HG03196 (cell line): ENCODE results near the gene KLHL7.
"Not testable (repeated sequence)": the region's sequence is repeated elsewhere in the genome, so short reads cannot be mapped to it uniquely, and the experiment has no call there.

Experiments
- ATAC-seq: cut with Tn5 transposase; IDR thresholded peaks from one replicate; pipeline ENCODE4 v1.9.1; 2021; ENCODE audit not compliant: unreplicated experiment

KLHL7 gene

GRCh38 chr7:23214423-23214822 is 108.8 kb downstream of the KLHL7 start:
- ATAC-seq = no peak

DNA sequence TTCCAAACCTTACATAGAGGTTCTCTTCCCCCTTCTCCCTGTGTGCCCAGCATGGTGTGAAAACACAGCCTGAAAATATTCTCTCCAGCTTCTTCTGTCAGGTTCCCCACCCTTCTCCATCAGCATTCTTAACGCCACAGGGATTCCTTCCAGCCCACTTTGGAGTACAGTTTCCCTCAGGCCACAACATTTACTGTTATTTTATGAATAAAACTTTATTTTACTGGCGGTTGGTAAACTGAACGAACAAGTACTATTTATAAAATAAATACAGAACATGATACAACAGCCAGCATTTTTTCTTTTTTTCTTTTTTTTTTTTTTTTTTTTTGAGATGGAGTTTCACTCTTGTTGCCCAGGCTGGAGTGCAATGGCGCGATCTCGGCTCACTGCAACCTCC is 109.4 kb downstream of the KLHL7 start:
- no peak for ATAC-seq

GRCh38 chr7:23216021-23216420 is 110.4 kb downstream of the KLHL7 start:
- ATAC-seq = no peak

GRCh38 chr7:23218196-23218595 is 112.6 kb downstream of the KLHL7 start:
- ATAC-seq = no peak

- ATAC-seq = no peak
Measured at GRCh38 chr7:23220690-23221305, 115.2 kb downstream of the KLHL7 start.

DNA sequence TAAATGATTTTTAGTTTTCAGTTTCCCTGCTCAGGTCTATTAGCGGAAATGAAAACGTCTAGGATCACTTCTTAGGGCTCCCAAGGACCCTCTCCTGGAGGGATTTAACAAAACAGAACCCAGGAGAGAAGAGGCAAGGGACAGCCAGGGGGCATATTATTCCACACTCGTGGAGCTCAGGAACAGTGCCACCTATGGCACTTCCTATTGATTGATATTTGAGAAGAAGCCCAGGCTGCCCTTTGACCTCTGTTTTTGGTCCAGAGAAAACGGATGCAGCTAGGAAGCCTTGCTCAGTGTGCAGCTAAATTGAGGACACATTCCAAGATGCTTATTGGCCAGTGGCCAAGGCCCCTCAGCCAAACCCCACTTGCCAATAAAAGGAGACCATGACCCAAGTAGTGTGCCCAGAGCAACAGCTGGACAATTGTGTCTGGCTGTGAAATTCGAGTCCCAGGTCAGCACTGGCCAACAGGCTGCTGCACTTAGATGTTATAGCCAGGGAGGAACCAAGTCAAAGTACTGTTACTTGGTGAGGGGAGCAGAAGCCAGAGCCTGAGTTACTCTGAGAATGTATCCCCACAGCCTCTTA is 117.0 kb downstream of the KLHL7 start:
- ATAC-seq = no peak

- not testable (repeated sequence) for ATAC-seq
Measured at GRCh38 chr7:23224364-23224763, 118.8 kb downstream of the KLHL7 start.

- no peak for ATAC-seq
Measured at GRCh38 chr7:23226844-23227450, 121.4 kb downstream of the KLHL7 start.
